HG03139 (cell line): ENCODE data around the gene TRAIP.
"Not testable (repeated sequence)": the region's sequence is repeated elsewhere in the genome, so short reads cannot be mapped to it uniquely, and the experiment has no call there.

Source experiments
- ATAC-seq: cut with Tn5 transposase; IDR thresholded peaks from one replicate; pipeline ENCODE4 v1.9.1; 2021; ENCODE audit not compliant: unreplicated experiment

Gene TRAIP, protein sequence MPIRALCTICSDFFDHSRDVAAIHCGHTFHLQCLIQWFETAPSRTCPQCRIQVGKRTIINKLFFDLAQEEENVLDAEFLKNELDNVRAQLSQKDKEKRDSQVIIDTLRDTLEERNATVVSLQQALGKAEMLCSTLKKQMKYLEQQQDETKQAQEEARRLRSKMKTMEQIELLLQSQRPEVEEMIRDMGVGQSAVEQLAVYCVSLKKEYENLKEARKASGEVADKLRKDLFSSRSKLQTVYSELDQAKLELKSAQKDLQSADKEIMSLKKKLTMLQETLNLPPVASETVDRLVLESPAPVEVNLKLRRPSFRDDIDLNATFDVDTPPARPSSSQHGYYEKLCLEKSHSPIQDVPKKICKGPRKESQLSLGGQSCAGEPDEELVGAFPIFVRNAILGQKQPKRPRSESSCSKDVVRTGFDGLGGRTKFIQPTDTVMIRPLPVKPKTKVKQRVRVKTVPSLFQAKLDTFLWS

GRCh38 chr3:49856181-49857005 lies at the start of gene TRAIP:
Gene TRAIP, minus strand, starts transcription at chr3:49856564. Its CDS starts 111 bp downstream, at chr3:49856453.
- ATAC-seq: peak; percentile 92

- ATAC-seq: not testable (repeated sequence)
Measured at GRCh38 chr3:49904448-49904847, 48.1 kb upstream of the TRAIP start.

DNA sequence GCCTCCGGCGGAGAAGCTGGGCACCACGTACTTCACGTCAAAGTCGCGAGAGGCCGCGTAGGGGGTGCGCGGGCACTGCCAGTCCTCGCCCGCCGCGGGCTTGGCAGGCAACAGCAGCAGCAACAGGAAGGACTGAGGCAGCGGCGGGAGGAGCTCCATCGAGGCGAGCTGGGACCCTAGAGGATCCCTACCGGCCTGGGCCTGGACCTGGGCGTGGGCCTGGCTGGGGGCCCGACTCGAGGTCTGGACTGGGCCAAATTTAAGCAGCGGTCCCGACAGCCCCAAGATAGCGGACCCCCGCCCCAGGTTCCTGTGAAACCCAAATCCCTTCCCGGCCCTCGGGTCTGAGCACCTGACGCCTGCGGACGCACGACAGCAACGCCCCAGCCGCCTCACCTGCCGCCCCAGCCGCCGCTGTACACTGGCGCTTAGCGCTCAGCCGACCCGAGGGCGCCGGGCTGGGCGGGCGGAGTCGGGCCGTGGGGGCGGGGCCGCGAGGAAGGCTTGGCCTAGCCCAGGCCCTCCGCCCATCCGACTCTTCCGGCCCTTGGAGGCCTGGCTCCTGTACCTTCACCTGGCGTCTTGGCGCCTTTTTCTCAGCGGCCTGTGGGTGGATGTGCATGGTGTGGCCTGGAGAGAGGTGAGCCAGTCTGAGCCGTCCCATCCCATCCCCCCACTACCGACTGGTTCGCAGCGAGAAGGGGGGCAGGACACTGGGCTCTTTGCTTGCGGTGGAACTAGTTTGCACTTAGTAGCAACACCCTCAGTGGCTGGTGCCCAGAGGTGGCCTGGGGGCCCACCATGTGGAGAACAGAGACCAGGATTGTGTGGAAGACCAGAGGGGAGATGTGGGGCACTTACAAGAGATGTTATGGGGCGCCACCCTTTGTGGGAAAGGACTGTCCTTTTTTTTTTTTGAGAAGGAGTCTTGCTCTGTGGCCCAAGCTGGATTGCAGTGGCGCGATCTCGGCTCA lies 47.4 kb upstream of the TRAIP start, which contains the start of gene MST1R:
Gene MST1R (minus strand): TSS at position 423 of the 974 bp plus-strand sequence. CDS start 264 bp downstream, at position 159.
- ATAC-seq: peak; percentile 76

DNA sequence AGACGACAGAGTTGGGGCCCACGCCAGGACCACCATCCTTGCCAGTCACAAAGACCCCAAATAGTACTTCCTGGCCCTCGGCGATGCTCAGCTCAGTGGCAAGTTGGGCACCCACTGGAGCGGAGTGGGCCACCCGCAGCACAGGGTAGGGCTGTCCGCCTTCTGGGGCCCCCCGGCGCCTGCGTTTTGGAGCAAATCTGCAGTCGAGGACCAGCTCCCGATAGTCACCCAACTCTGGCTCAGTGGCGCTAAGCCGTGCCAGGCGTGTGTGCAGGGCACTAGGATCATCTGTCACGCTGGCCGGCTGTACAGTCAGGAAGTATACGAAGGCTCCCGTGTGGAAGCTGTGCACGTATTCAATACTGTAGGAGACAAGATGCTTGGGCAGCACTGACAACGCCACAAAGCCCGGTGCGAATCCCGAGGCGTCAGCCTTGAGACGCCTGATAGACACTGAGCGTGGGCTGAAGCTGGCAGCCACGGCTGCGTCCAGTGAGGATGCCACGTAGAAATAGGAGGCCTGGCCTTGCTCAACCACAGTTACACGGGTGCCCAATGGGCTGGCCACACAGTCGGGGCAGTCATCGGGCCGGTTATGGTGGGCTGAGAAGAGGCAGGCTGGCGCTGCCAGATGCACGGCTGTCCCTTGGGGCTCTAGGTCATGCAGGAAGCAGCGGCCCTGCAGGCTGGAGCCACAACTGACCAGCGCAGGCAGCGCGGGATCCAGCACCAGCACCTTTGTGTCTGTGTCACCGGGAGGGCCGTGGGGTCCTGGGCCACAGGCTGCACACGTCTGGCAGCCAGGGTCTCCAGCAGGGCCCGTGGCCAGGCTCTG lies 46.4 kb upstream of the TRAIP start:
- ATAC-seq: no peak

- ATAC-seq: no peak
Measured at GRCh38 chr3:49901366-49902339, 45.3 kb upstream of the TRAIP start.

DNA sequence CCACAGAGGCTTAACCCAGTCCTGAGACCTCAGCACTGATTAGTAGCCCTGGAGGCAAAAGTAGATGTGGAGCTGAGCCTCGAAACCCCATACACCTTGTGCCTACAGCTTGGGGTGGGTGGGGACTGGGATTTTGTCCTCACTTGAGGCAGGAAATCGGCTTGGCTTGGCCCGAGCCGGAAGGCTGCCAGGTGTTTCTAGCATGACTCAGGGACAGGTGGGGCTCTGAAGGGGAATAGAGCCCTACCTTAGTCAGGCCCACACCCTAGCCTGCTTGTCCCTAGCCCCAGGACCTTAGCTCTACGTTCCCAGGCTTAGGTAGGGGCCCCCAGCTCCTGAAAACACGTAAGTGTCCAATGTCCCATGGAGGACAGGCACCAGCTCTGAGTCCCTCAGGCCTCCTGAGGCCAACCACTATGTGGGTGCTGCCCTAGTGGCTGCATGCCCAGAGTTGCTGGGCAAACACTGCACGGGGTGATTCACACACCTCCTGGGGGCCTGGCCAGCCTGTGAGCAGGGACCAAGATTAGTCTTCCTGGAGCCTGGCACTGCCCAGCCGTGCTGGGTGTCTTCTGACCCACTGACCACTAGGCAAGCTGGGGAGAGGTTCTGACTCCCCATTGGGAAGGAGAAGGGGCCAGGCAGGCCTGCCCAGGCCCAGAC lies 44.3 kb upstream of the TRAIP start:
- no peak for ATAC-seq

- ATAC-seq: no peak
Measured at GRCh38 chr3:49899815-49900214, 43.5 kb upstream of the TRAIP start.

GRCh38 chr3:49898991-49899390 lies 42.6 kb upstream of the TRAIP start:
- no peak for ATAC-seq

DNA sequence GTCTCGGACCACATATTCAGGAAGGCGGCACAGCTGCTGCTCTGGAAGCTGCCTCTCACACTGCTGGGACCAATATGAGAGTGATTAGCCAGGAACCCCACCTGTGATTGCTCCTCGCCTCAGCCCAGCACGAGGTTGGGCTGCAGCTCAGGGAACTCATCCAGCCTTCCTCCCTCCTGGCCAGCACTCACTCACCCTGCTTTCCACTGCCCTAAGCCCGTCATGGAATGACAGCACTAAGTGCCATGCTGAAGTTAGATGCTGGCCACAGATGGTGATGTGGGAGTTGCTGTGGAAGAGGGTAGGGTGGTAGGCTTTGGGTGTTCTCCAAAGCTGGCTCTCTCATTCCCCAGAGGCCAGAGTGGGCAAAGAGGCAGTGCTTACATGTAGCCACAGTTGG lies 40.0 kb upstream of the TRAIP start:
- no peak for ATAC-seq

- no peak for ATAC-seq
Measured at GRCh38 chr3:49895791-49896190, 39.4 kb upstream of the TRAIP start.

DNA sequence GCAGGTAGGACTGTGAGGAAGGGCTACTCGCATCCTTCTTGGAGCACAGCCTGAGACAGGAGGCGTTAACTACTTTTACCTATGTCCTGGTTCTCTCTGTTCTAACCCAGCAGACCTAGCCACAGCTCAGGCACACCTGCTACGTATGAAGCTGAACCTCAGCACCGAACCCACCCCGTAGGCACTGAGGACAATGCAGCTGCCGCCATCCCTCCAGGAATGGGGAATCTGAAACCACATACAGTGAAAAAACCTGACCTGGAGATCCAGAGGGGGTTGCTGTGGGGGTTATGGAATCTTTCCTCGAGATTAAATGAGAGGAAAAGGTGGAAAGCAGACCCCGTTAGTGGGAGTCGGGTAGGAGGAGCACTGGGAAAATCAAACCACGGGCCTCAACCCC lies 32.9 kb upstream of the TRAIP start:
- ATAC-seq: no peak

DNA sequence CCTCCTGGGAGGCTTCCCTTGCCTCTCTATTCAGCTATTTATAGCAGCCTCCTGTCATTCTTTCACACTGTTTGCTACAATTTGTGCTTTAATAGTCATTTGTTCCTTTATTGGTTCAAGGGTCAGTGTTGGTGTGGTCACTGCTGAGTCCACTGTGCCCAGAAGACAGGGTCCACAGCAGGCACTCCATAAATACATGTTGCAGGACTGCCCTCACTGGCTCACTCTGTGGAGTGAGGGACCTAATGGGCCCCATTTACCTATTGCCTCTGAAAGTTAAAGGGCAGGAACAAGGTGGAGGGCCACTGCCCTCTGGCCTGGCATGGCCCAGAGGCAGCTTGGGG lies 30.5 kb upstream of the TRAIP start:
- no peak for ATAC-seq

DNA sequence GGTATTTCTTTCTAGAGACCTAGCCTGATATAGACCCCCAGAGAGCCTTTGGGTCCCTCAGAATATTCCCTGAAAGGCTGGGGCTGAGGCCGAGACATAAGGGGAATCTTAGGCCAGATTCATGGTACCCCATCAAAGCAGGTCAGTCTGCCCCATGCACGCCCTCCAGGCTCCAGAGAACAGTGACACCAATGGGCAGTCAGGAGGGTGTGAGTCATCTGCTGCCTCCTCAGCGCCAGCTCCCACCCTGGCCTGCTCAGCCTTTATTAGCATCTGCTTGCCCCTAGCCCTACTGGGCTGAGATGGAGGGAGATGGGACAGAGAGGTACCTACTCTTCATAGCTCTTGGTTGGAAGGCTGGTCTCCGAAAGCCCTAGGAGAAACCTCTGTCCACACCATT lies 27.6 kb upstream of the TRAIP start:
- no peak for ATAC-seq

- ATAC-seq: no peak
Measured at GRCh38 chr3:49882166-49882565, 25.8 kb upstream of the TRAIP start.

GRCh38 chr3:49880581-49881315 lies 24.4 kb upstream of the TRAIP start:
- no peak for ATAC-seq

DNA sequence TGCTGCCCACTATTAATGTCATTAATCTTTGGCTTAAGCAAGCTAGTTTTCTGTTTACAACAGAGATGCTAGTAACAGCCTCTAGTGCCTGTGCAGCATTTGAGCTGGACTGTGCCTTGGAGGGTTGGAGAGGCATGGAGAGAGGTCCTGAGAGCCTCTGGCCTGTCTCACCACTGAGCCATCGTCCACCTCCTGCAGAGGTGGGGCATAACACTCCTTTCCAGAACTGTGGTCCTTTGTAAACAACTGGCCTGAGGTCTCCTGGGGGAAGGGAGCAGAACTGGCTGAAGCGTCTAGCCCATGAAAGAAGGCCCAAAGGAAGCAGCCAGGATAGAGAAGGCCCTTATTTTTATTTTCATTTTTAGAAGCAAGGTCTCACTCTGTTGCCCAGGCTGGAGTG lies 23.4 kb upstream of the TRAIP start:
- no peak for ATAC-seq

DNA sequence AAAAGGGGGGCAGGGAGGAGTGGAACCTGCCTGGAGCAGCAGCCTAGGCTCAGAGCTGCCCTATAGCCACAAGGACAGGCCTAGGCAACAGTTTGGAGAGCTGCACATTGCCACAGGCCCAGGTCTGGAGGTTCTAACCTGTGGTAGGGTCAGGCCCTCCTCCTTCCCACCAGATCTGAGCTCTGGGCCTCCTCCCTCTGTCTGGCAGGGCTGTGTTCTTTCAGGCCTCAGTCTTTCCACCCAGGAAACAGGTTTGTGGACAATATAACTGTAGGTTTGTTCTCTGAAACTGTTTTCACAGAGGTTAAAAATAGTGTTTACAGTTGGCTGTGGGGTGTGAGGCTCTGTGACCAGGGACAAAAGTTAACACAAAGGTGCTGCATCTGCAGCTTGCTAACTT lies 22.3 kb upstream of the TRAIP start:
- no peak for ATAC-seq

- no peak for ATAC-seq
Measured at GRCh38 chr3:49877716-49878115, 21.4 kb upstream of the TRAIP start.
